HepG2 (cell line): ENCODE results near the gene PCGF2.

Source experiments
- ATF3 ChIP-seq: sonication (generic); formaldehyde crosslinking; IDR thresholded peaks from 2 replicates; pipeline ENCODE4 v1.4.0; 2020; ENCODE audit warnings: missing genetic modification reagents
- CEBPB ChIP-seq: IDR thresholded peaks from 2 replicates; pipeline ENCODE4 v1.6.1; 2011; ENCODE audit warnings: low read depth, low read length, improper control_type of control experiment, borderline replicate concordance
- CREB3 ChIP-seq: sonication (generic); formaldehyde crosslinking; IDR thresholded peaks from 2 replicates; pipeline ENCODE4 v1.5.0; 2020; ENCODE audit warnings: missing genetic modification reagents
- CTCF ChIP-seq: sonication (generic); formaldehyde crosslinking; IDR thresholded peaks from 2 replicates; pipeline ENCODE4 v1.5.0; 2020; ENCODE audit warnings: mild to moderate bottlenecking, missing genetic modification reagents, moderate library complexity
- ESRRA ChIP-seq: sonication (generic); formaldehyde crosslinking; IDR thresholded peaks from 2 replicates; pipeline ENCODE4 v1.5.1; 2020; ENCODE audit warnings: mild to moderate bottlenecking, low read depth, missing genetic modification reagents
- GPBP1L1 ChIP-seq: sonication (generic); formaldehyde crosslinking; IDR thresholded peaks from 2 replicates; pipeline ENCODE4 v1.5.0; 2020; ENCODE audit warnings: mild to moderate bottlenecking, missing genetic modification reagents
- KDM4B ChIP-seq: sonication (generic); formaldehyde crosslinking; IDR thresholded peaks from 2 replicates; pipeline ENCODE4 v1.4.0; 2020; ENCODE audit warnings: missing genetic modification reagents
- KDM5A ChIP-seq: fragments of 200-600 bp; sonication (generic); IDR thresholded peaks from 2 replicates; pipeline ENCODE4 v1.7.0; 2018; ENCODE audit warnings: antibody characterized with exemption, mild to moderate bottlenecking, low read length, borderline replicate concordance
- NCOA1 ChIP-seq: sonication (generic); formaldehyde crosslinking; IDR thresholded peaks from 2 replicates; pipeline ENCODE4 v1.9.0; 2021; ENCODE audit warnings: missing genetic modification reagents
- REST ChIP-seq, 2 experiments: IDR thresholded peaks; 2 replicates each; pipeline ENCODE4 v1.6.1; 2011 to 2012; ENCODE audit warnings: low read length in 2 of 2, borderline replicate concordance in 1 of 2, low read depth in 1 of 2, mild to moderate bottlenecking in 1 of 2, moderate library complexity in 1 of 2
- RFX5 ChIP-seq: IDR thresholded peaks from 2 replicates; pipeline ENCODE4 v1.6.1; 2011; ENCODE audit warnings: low read depth, low read length, improper control_type of control experiment
- SP1 ChIP-seq, 2 experiments: fragments of 450-650 bp in 1 of 2; sonication (generic) in 1 of 2; formaldehyde crosslinking in 1 of 2; IDR thresholded peaks; 2 replicates each; pipeline versions ENCODE4 v1.4.0 to v1.6.1; 2016 to 2020; ENCODE audit warnings: missing genetic modification reagents in 1 of 2
- XBP1 ChIP-seq: sonication (generic); formaldehyde crosslinking; IDR thresholded peaks from 2 replicates; pipeline ENCODE4 v1.5.0; 2020; ENCODE audit warnings: missing genetic modification reagents
- ZNF704 ChIP-seq: sonication (generic); formaldehyde crosslinking; IDR thresholded peaks from 2 replicates; pipeline ENCODE4 v1.8.1; 2023; ENCODE audit warnings: mild to moderate bottlenecking, inconsistent platforms, moderate library complexity, missing genetic modification reagents, borderline replicate concordance

GRCh38 chr17:38762231-38762630, 14.1 kb upstream of the PCGF2 start:
- no peak for TF ChIP-seq ZNF704 (CRISPR knock-in tag)
- no peak for TF ChIP-seq KDM4B (CRISPR knock-in tag)
- TF ChIP-seq CTCF: no peak
- TF ChIP-seq CEBPB: no peak
- TF ChIP-seq GPBP1L1 (CRISPR knock-in tag): no peak
- TF ChIP-seq XBP1 (CRISPR knock-in tag): no peak
- TF ChIP-seq REST (IDR thresholded peaks at IDR 0.05; ENCODE audit: borderline replicate concordance in 1 of 2, low read depth in 1 of 2, low read length in 2 of 2): no peak
- no peak for TF ChIP-seq ESRRA (CRISPR knock-in tag)
- TF ChIP-seq CREB3 (CRISPR knock-in tag): no peak
- no peak for TF ChIP-seq ATF3
- TF ChIP-seq KDM5A: no peak
- TF ChIP-seq RFX5: no peak
- TF ChIP-seq NCOA1 (CRISPR knock-in tag): no peak
- no peak for TF ChIP-seq SP1 (IDR thresholded peaks at IDR 0.05)
- no peak for TF ChIP-seq SP1 (CRISPR knock-in tag; IDR thresholded peaks at IDR 0.05)
